GM19240 (cell line): Measurements from ENCODE around the gene ZNF592.

ENCODE experiments used
- DNase-seq: peaks from one replicate; pipeline ENCODE4 v3.0.0; 2011; ENCODE audit warnings: low spot score; ENCODE audit not compliant: insufficient read length

Gene ZNF592

GRCh38 chr15:84775867-84776449 is 27.6 kb downstream of the ZNF592 start:
- no peak for DNase-seq

- no peak for DNase-seq
Measured at GRCh38 chr15:84778194-84778593, 29.8 kb downstream of the ZNF592 start.

- no peak for DNase-seq
Measured at GRCh38 chr15:84780492-84780891, 32.1 kb downstream of the ZNF592 start.

- DNase-seq: no peak
Measured at GRCh38 chr15:84781495-84781894, 33.1 kb downstream of the ZNF592 start.

GRCh38 chr15:84782346-84782745 is 34.0 kb downstream of the ZNF592 start:
- DNase-seq: no peak

- DNase-seq: no peak
Measured at GRCh38 chr15:84783493-84784251, 35.3 kb downstream of the ZNF592 start.

GRCh38 chr15:84784262-84784661 is 35.9 kb downstream of the ZNF592 start:
- DNase-seq: no peak

GRCh38 chr15:84785053-84785452 is 36.7 kb downstream of the ZNF592 start:
- no peak for DNase-seq

GRCh38 chr15:84788500-84788899 is 40.1 kb downstream of the ZNF592 start:
- DNase-seq: no peak

- DNase-seq: no peak
Measured at GRCh38 chr15:84789762-84790161, 41.4 kb downstream of the ZNF592 start.

GRCh38 chr15:84790676-84791075 is 42.3 kb downstream of the ZNF592 start:
- DNase-seq: no peak

- no peak for DNase-seq
Measured at GRCh38 chr15:84791763-84792162, 43.4 kb downstream of the ZNF592 start.

- DNase-seq: no peak
Measured at GRCh38 chr15:84793431-84794161, 45.2 kb downstream of the ZNF592 start.

GRCh38 chr15:84794162-84794547 is 45.8 kb downstream of the ZNF592 start:
- DNase-seq: no peak

- no peak for DNase-seq
Measured at GRCh38 chr15:84795186-84795585, 46.8 kb downstream of the ZNF592 start.

GRCh38 chr15:84797212-84797611 is 48.8 kb downstream of the ZNF592 start:
- no peak for DNase-seq

GRCh38 chr15:84797801-84798200 is 49.4 kb downstream of the ZNF592 start:
- DNase-seq: no peak

- no peak for DNase-seq
Measured at GRCh38 chr15:84798436-84798946, 50.1 kb downstream of the ZNF592 start.

- DNase-seq: no peak
Measured at GRCh38 chr15:84799511-84800187, 51.3 kb downstream of the ZNF592 start.

- no peak for DNase-seq
Measured at GRCh38 chr15:84800365-84800806, 52.0 kb downstream of the ZNF592 start.

GRCh38 chr15:84804005-84804900 is 55.9 kb downstream of the ZNF592 start:
- DNase-seq: no peak
